NCI-H524 treated with DMSO at 0.1 percent for 48 hours (cell line): ENCODE results near the gene PLK3.
"Not testable (repeated sequence)": the region's sequence is repeated elsewhere in the genome, so short reads cannot be mapped to it uniquely, and the experiment has no call there.

Experiments used
- DNase-seq: peaks from one replicate; lab custom pipeline; 2025; lab: John Stamatoyannopoulos, UW

PLK3 gene

GRCh38 chr1:44808938-44809917 lies 9.1 kb downstream of the PLK3 start:
- DNase-seq: no peak

GRCh38 chr1:44810101-44810761 lies 10.1 kb downstream of the PLK3 start:
- DNase-seq: no peak

GRCh38 chr1:44810762-44811105 lies 10.6 kb downstream of the PLK3 start:
- DNase-seq: not testable (repeated sequence)

GRCh38 chr1:44811234-44811633 lies 11.1 kb downstream of the PLK3 start:
- DNase-seq: no peak

- DNase-seq: no peak
Observed at GRCh38 chr1:44812822-44813543, 12.8 kb downstream of the PLK3 start.

GRCh38 chr1:44815926-44816325 lies 15.7 kb downstream of the PLK3 start:
- not testable (repeated sequence) for DNase-seq

GRCh38 chr1:44817307-44817706 lies 17.1 kb downstream of the PLK3 start:
- no peak for DNase-seq

- DNase-seq: no peak
Observed at GRCh38 chr1:44817771-44818495, 17.8 kb downstream of the PLK3 start.

GRCh38 chr1:44819196-44819607 lies 19.0 kb downstream of the PLK3 start:
- DNase-seq: no peak

GRCh38 chr1:44819608-44820327 lies 19.6 kb downstream of the PLK3 start:
- DNase-seq: peak; percentile 71

- DNase-seq: no peak
Observed at GRCh38 chr1:44820328-44821239, 20.4 kb downstream of the PLK3 start.

- no peak for DNase-seq
Observed at GRCh38 chr1:44821240-44821715, 21.1 kb downstream of the PLK3 start.

- no peak for DNase-seq
Observed at GRCh38 chr1:44822131-44822701, 22.0 kb downstream of the PLK3 start.

- DNase-seq: no peak
Observed at GRCh38 chr1:44822981-44823451, 22.8 kb downstream of the PLK3 start.

GRCh38 chr1:44824392-44824791 lies 24.2 kb downstream of the PLK3 start:
- not testable (repeated sequence) for DNase-seq

- no peak for DNase-seq
Observed at GRCh38 chr1:44826375-44827196, 26.4 kb downstream of the PLK3 start.

GRCh38 chr1:44827197-44828002 lies 27.2 kb downstream of the PLK3 start:
- DNase-seq: no peak
